NCI-H2107 treated with DMSO at 0.1 percent for 48 hours (cell line): ENCODE data around the gene RNF213.
"Not testable (repeated sequence)": the region's sequence is repeated elsewhere in the genome, so short reads cannot be mapped to it uniquely, and the experiment has no call there.

ENCODE experiments used
- DNase-seq: peaks from one replicate; lab custom pipeline; 2025; ENCODE audit not compliant: unreplicated experiment; lab: John Stamatoyannopoulos, UW

RNF213 gene

DNA sequence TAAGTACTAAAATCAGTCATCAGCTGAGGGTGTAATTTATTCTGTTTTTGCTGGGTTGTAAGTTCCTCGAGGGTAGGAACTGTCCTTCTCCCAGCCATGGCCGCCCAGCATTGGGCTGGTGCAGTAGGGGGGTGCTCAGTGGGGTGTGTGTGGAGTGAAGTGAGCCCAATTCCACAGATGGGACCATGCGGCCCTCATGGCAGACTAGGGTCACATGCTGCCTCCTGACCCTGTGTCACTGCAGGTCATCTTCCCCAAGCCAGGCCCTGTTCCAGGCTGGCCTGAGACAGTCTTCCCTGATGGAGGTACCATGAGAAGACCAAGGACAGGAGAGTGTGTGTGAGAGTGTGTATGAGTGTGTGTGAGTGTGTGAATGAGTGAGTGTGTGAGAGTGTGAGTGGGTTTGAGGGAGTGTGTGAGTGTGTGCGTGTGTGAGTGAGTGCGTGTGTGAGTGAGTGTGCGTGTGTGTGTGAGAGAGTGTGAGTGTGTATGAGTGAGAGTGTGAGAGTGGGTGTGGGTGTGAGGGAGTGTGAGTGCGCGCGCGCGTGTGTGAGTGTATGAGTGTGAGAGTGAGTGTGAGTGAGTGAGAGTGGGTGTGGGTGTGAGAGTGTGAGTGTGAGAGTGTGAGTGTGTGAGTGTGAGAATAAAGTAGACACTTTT, 36.7 kb upstream of the RNF213 start:
- no peak for DNase-seq

DNA sequence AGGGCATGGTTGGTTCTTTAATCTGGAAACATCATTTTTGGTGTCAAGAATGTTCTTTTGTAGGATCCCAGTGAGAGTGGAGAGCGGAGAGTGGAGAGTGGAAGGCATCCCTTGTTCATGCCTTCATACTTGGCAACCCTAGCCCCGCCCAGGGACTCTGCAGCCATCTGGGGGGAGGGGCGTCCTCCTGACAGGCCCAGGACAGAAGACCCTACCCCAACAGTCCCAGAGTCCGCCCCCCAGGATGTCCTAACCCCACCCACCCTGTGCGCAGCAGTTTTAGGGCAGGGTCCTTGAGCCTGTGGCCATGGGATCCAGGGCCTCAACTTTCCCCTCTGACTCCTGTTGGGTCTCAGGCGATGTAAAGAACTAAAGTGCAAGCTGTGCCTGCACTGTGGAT, 36.0 kb upstream of the RNF213 start:
- DNase-seq = no peak

DNA sequence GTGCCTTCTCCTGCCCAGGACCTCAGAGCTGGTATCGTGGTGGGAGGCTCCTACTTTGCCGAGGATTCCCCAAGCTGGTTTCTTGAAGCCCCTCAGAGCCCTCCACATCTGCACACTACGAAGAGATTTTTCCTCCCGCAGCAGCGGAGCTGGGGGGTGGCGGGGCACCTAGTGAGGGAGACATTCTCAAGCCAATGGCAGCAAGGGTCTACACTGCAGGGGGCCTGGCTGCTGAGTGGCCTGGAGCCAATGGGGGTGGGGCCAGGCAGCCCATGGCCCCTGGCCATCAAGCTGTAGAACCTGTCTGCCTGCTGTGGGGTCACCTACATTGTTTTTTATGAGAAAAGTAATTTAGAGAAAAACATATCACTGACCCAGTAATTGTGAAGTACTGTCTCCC, 35.4 kb upstream of the RNF213 start:
- DNase-seq = no peak

DNA sequence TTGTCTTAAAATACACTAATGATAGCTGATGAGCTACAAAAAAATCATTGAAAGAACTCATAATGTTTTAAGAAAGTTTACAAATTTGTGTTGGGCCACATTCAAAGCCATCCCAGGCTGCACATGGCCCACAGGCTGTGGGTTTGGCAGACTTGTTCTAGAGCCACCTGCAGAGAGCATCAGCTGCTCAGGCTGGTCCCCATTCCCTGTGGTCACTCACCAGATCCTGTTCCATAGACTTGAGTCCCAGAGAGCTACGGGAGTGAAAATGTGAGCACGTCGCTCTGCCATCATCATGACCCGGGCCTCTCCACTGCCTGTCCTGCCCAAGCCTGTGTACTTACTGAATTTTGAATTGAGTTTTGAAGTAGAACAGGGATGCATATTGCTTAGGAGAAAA, 33.5 kb upstream of the RNF213 start:
- DNase-seq = no peak

DNA sequence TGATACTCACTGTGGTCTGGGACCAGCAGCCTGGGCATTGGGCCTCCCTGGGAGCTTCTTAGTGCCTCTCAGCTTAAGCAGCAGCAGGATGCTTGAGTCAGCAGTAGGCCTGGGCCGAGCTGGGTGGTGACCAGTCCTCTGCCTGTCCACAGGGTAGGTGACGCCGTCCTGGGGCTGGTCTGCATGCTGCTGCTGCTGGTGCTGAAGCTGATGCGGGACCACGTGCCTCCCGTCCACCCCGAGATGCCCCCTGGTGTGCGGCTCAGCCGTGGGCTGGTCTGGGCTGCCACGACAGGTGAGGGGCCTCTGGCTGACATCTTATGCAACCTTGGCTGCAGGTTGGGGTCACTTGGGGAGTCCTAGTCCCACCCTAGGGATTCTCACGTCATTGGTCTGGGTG, 33.0 kb upstream of the RNF213 start:
- no peak for DNase-seq

DNA sequence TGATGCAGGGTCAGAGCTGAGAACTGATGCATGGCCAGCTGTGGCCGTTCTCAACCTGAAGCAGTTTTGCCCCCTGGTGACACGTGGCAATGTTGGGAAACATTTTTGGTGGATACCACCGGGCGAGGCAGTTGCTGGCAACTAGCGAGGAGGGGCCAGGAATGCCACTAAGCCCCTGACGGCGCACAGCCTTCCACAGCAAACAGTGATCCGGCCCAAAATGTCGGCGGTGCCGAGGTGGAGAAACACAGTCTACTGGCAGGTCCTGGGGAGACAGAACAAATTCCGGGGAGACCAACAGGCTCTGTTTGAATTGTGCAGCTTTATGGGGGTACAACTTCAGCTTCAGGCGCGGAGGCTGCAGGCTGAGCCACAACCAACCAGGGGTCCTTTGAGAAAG, 32.2 kb upstream of the RNF213 start:
- DNase-seq = no peak

DNA sequence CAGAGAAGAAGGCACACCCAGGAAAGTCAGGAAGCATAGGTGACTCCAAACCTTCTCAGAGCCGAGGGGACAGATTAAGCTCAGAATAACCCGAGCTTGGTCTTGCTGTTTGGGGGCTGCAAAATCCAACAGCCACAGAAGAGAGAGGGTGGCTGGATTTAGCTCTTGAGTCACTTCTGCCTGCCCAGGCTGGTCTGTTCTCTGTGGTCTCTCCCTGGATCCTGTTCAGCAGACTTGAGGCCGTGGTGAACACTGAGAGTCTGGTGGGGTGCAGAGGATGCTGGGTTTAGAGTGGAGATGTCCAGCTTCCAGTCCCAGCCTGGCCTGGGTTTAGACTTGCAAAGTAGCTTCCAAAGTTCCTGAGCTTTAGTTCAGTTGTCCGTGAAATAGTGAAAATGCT, 31.6 kb upstream of the RNF213 start:
- no peak for DNase-seq

DNA sequence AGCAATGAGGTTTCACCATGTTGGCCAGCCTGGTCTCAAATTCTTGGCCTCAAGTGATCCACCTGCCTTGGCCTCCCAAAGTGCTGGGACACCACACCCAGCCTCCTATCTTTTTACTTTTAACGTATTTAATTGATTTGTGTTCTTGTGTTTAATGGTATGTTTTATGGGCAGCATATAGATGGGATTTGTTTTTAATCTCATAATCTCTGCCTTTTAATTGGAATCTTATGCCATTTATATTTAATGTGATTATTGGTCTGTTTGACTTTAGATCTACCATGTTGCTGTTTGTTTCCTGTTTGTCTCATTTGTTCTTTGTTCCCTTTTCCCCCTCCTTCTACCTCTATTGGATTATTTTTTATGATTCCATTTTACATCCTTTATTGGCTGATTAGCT, 28.2 kb upstream of the RNF213 start:
- DNase-seq = no peak

DNA sequence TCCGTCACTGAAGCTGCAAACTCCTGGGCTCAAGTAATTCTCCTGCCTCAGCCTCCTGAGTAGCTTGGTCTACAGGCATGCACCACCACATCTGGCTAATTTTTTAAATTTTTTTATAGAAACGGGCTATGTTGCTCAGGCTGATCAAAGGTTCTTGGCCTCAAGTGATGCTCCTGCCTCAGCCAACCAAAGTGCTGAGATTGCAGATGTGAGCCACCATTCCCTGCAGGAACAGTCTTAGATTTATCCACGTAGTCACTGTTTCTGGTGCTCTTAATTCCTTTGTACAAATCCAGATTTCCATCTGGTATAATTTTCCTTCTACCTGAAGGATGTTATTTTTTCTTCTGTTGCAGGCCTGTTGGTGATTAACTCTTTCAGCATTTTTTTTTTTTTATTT, 27.4 kb upstream of the RNF213 start:
- no peak for DNase-seq

DNA sequence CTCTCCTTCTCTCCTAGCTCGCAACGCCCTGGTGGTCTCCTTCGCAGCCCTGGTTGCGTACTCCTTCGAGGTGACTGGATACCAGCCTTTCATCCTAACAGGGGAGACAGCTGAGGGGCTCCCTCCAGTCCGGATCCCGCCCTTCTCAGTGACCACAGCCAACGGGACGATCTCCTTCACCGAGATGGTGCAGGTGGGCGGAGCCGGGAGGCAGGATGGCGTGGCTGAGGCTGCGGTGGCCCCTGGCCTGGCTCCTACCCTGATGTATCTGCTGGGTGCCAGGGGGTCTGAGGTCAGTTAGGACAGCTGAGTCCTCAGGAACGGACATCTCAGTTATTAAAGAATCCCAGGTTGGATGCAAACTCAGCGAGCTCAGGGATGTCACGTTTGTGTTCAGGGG, 23.7 kb upstream of the RNF213 start:
- no peak for DNase-seq

DNA sequence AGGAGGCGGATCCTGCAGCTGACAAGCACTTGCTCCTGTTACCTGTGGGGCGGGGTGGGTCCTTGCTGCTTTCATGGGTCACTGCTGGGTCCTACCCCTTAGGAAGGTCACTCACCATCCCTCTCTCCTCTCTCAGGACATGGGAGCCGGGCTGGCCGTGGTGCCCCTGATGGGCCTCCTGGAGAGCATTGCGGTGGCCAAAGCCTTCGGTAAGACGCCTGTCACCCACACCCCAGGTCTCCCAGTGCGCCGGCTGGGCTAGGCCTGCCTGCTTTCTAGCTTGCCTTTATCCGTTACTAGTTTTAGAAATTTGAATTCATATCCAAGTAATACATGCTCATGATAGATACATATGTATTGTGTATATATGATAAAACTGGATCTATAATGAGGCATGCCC, 23.3 kb upstream of the RNF213 start:
- DNase-seq = no peak

DNA sequence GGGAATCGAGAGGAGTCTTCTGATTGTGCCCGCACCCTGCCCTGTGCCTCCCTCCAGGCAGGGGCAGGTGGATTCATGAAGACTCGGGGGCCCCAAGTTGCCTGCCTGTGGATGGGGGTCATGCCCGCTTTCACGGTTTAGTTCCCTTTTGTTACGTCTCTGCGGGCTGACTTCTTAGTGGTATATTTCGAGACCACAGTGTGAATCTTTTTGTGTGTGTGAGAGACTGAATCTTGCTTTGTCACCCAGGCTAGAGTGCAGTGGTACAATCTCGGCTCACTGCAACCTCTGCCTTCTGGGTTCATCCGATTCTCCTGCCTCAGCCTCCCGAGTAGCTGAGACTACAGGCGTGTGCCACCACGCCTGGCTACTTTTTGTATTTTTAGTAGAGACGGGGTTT, 18.1 kb upstream of the RNF213 start:
- DNase-seq = no peak

DNA sequence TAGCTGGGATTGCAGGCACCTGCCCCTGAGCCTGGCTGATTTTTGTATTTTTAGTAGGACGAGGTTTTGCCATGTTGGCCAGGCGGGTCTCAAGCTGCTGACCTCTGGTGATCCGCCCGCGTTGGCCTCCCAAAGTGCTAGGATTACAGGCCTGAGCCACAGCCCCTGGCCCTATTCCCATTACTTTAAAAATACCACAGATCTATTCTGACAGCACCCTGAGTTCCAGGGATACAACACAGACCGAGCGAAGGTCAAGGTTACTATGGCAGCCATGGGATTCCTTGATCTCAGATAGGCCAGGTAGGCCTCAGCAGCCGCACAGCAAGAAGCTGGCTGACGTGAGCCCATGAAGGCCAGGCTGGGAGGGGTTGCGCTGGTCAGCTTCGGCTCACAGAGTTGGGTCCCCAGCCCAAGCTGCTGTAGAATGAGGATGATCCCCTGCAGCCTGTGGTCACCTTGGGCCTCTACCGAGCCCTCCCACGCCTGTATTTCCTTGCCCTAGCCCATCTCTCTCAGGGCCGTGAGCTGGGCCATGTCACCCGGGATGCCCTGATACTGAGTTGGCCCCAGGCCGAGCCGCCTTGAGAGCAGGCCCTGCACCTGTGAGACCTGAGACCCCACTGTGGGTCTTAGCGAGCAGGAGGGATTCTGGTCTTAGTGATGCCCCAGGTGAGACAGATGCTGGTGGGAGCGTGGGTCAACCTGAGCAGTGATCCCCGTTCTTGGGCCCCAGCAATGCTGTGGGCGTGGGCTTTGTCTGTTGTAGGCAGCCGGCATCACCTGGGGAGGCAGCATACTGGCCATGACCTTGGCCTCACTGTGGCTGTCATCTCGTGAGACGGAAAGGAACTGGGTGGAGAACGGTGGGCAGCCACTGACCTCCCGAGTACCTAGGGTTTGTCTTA, 16.9 kb upstream of the RNF213 start:
- no peak for DNase-seq

DNA sequence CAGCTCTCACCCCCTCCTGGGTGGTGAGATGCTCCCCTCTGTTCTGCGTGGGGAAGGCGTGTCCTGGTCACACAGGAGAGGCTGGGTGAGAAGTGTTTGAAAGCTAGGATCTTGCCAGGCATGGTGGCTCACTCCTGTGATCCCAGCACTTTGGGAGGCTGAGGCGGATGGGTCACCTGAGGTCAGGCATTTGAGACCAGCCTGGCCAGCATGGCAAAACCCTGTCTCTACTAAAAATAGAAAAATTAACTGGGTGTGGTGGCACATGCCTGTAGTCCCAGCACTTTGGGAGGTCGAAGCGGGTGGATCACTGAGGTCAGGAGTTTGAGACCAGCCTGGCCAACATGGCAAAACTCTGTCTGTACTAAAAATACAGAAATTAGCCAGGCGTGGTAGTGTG, 16.2 kb upstream of the RNF213 start:
- DNase-seq = not testable (repeated sequence)

DNA sequence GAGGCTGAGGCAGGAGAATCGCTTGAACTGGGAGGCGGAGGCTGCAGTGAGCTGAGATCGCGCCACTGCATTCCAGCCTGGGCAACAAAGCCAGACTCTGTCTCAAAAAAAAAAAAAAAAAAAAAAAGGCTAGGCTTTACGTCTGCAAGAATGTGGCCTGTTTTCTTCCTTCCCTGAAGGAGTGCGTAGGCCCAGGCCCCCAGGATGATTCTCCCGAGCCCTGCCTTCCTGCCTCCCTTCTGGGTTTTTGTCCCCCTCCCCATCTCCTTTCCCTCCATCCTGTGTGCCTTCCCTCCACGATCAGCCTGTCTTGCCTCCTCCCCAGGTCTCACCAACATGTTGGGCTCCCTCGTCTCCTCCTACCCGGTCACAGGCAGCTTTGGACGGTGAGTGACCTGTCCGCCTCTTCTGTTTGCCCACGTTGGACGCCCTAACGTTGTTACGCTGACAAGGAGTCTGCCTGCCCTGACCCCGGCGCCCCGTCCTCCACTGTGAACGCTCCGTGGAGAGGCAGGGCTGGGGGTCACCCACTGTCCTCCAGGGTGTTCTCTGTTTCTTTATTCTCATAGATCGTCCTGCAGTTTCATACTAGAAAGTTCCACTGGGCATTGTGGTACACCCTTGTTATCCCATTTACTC, 15.7 kb upstream of the RNF213 start:
- DNase-seq = no peak

DNA sequence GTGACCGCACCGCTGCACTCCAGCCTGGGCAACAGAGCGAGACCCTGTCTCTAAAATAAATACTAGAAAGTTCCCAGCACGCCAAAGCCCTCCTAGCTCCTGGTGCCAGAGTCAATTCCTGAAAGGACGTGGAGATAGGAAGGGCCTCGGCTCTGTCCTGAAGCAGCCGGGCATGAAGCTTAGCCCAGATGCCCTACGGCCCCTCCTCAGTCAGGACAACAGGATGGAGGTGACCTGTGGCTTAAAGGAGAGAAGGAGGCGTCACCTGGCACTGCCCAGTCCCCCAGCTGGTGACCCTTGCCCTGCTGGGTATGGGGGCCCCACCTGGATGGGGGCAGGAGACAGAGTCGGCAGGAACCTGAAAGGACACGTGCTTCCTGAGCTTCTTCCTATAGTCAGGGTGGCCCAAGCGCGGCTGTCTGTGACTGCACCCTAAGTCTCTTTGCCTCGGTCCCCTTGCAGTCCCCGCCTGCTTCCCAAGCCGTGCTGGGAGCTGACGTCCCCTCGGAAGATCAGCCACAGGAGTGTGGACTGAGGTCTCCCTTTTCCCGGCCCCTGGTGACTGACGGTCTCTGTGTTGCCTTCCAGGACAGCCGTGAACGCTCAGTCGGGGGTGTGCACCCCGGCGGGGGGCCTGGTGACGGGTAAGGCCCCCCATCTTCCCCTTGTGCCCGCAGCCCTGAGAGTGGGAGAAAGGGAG, 14.9 kb upstream of the RNF213 start:
- DNase-seq = no peak

DNA sequence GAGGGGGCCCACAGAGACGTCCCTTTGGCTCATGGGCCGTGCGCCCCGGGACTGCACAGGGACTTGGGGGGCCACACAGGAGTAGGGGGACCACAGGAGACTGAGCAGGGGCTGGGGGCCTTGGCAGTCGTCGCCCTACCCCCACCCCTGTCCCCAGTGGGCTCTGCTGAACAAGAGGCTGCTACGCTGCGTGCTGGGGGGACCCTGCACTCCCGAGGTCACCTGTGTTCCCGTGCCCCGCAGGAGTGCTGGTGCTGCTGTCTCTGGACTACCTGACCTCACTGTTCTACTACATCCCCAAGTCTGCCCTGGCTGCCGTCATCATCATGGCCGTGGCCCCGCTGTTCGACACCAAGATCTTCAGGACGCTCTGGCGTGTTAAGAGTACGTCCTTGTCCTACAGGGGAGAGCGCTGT, 14.4 kb upstream of the RNF213 start:
- DNase-seq = no peak

DNA sequence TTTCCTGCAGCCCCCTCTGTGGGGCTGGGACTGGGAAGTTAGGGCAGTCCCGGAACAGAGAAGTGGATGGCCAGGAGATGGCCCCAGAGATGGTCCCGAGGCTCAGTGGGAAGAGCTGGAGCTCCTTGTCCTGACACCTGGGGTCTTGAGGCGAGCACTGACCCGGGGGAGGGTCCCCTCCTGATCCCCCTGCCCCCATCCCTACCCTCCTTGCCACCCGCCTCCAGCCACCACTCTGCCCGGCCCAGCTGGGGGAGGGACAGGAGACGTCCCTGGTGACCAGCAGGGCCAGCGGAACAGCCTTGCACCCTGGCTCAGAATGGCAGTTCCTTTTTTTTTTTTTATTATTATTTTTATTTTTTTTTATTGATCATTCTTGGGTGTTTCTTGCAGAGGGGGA, 13.9 kb upstream of the RNF213 start:
- DNase-seq = no peak

DNA sequence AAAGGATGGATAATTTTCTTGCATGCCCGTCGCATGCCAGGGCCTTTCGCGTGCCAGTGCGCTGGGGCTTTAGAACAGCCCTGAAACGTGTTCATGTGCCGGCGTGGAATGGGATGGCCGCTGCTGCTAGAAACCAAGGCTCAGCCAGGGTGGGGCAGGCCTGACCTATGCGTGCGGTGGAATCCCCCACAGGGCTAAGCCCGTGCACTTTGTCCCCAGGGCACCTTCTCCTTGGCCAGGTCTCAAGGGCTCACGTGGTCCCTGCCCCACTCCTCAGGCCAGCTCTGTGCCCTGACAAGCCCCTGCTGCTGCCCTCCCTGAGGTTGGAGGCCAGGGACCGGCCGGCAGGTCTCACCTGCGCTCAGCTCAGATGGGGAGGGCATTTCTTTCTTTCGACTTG, 13.1 kb upstream of the RNF213 start:
- no peak for DNase-seq

DNA sequence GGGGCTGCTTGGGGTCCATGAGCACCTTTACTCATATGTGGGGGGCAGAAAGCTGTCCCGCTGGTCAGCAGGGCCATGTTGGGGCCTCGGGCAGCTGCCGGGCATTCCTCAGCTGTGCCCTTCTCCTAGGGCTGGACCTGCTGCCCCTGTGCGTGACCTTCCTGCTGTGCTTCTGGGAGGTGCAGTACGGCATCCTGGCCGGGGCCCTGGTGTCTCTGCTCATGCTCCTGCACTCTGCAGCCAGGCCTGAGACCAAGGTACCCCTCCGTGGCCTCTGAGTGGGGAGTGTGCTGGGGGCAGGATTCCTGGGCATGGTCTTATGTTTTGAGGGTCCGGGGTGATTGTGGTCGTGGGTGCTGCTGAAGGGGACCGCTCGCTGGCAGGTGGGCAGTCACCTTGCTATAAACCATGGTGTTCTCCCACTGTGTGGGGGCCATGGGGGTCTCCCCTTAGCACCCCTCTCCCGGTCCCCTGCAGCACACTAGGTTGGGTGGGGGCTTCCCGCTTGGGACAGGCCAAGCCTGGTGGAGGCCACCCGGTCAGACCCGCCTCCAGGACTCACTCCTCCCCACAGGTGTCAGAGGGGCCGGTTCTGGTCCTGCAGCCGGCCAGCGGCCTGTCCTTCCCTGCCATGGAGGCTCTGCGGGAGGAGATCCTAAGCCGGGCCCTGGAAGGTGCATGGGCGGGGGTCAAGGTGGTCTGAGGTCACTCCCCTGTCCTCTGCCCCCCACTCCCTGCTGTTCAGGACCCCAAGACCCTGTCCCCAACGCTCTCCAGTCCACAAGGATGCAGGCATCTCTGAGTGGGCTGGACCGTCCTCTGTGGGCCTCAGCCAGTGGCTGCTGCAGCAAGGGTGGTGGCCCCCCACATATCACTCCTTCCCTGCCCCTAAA, 12.4 kb upstream of the RNF213 start:
- DNase-seq = no peak
